SK-N-SH (cell line): ENCODE data around the gene ADCYAP1R1. TPM values are rescaled to one million over a fixed set of nuclear protein-coding genes. Genes with fewer than 3 reads are reported as not detected.

ENCODE experiments used
- CTCF ChIA-PET: fragments of 300-600, 350-600 bp; formaldehyde crosslinking; extraction: SDS; loops from one replicate; lab custom pipeline; 2021; lab: Yijun Ruan, JAX
- POLR2A ChIA-PET: fragments of 350-600 bp; sonication (Branson Sonifier 250); formaldehyde crosslinking; extraction: SDS; loops from one replicate; lab custom pipeline; 2020; ENCODE audit warnings: antibody characterized with exemption, inconsistent platforms; lab: Yijun Ruan, JAX
- DNase-seq: peaks from one replicate; pipeline ENCODE4 v3.0.0; 2012
- H2AFZ ChIP-seq: fragments of 200-600 bp; sonication (generic); 2 replicates; pipeline ENCODE4 v1.8.1; 2016; ENCODE audit warnings: antibody characterized with exemption, mild to moderate bottlenecking, low read depth
- H3F3A ChIP-seq: fragments of 200-600 bp; sonication (generic); replicated peaks from 2 replicates; pipeline ENCODE3; 2016; ENCODE audit warnings: antibody characterized with exemption, mild to moderate bottlenecking; ENCODE audit not compliant: insufficient read depth
- H3K27ac ChIP-seq, 2 experiments: fragments of 200-500 bp in 1 of 2; fragments of 200-600 bp in 1 of 2; sonication (Bioruptor generic) in 1 of 2; sonication (generic), shearing (Covaris generic) in 1 of 2; 2 replicates each; pipeline versions ENCODE4 v1.5.1 to v1.6.1; 2014 to 2016; ENCODE audit warnings: low read depth in 2 of 2, inconsistent platforms in 1 of 2, low read length in 1 of 2, mild to moderate bottlenecking in 1 of 2, mixed read lengths in 1 of 2
- H3K27me3 ChIP-seq: fragments of 200-600 bp; sonication (generic), shearing (Covaris generic); 2 replicates; pipeline ENCODE4 v1.6.1; 2016; ENCODE audit warnings: mixed run types; ENCODE audit not compliant: insufficient read depth
- H3K36me3 ChIP-seq, 2 experiments: fragments of 200-500 bp in 1 of 2; fragments of 200-600 bp in 1 of 2; sonication (Bioruptor generic) in 1 of 2; sonication (generic) in 1 of 2; replicated peaks in 1 of 2; 2 replicates each; pipeline versions ENCODE3 to v1.5.1; 2014 to 2016; ENCODE audit warnings: low read length in 1 of 2, mild to moderate bottlenecking in 1 of 2; ENCODE audit not compliant: insufficient read depth in 2 of 2, control insufficient read depth in 1 of 2
- H3K4me1 ChIP-seq, 2 experiments: fragments of 200-500 bp in 1 of 2; fragments of 200-600 bp in 1 of 2; sonication (Bioruptor generic) in 1 of 2; sonication (generic), shearing (Covaris generic) in 1 of 2; 2 replicates each; pipeline versions ENCODE4 v1.5.1 to v1.6.1; 2014 to 2016; ENCODE audit warnings: low read depth in 1 of 2, low read length in 1 of 2, mixed run types in 1 of 2; ENCODE audit not compliant: insufficient read depth in 2 of 2, control insufficient read depth in 1 of 2
- H3K4me2 ChIP-seq: fragments of 200-600 bp; sonication (generic), shearing (Covaris generic); 2 replicates; pipeline ENCODE4 v1.6.1; 2017; ENCODE audit warnings: mixed run types
- H3K4me3 ChIP-seq, 2 experiments: fragments of 200-500 bp in 1 of 2; fragments of 200-600 bp in 1 of 2; sonication (Bioruptor generic) in 1 of 2; sonication (generic), shearing (Covaris generic) in 1 of 2; 2 replicates each; pipeline versions ENCODE4 v1.5.1 to v1.8.1; 2014 to 2016; ENCODE audit warnings: low read depth in 2 of 2, inconsistent platforms in 1 of 2, low read length in 1 of 2, mild to moderate bottlenecking in 1 of 2, mixed read lengths in 1 of 2, moderate library complexity in 1 of 2
- H3K79me2 ChIP-seq: fragments of 200-600 bp; sonication (generic); 2 replicates; pipeline ENCODE4 v1.8.1; 2017; ENCODE audit warnings: mild to moderate bottlenecking; ENCODE audit not compliant: insufficient read depth
- H3K9ac ChIP-seq: fragments of 200-600 bp; sonication (generic); 2 replicates; pipeline ENCODE4 v1.6.1; 2017; ENCODE audit warnings: mixed run types
- H3K9me2 ChIP-seq: fragments of 200-600 bp; sonication (generic); 2 replicates; pipeline ENCODE4 v1.6.1; 2017; ENCODE audit warnings: mixed run types
- H3K9me3 ChIP-seq: fragments of 200-600 bp; sonication (generic); 2 replicates; pipeline ENCODE4 v1.6.1; 2017; ENCODE audit warnings: mixed run types, mild to moderate bottlenecking, moderate library complexity
- H4K20me1 ChIP-seq: fragments of 200-600 bp; sonication (generic); 2 replicates; pipeline ENCODE4 v1.6.1; 2017; ENCODE audit warnings: mild to moderate bottlenecking, mixed run types; ENCODE audit not compliant: insufficient read depth
- CHD2 ChIP-seq: fragments of 150-350 bp; IDR thresholded peaks from 2 replicates; pipeline ENCODE4 v1.6.1; 2018; ENCODE audit warnings: low read length; ENCODE audit not compliant: partially characterized antibody
- ELF1 ChIP-seq: IDR thresholded peaks from 2 replicates; pipeline ENCODE4 v1.4.0; 2012
- EZH2phosphoT487 ChIP-seq: fragments of 200-600 bp; sonication (generic); IDR thresholded peaks from 2 replicates; pipeline ENCODE4 v1.6.1; 2017; ENCODE audit warnings: low read depth, mixed run types, mild to moderate bottlenecking, antibody characterized with exemption, moderate library complexity, borderline replicate concordance
- FOXJ3 ChIP-seq: sonication (generic); formaldehyde crosslinking; IDR thresholded peaks from 2 replicates; pipeline ENCODE4 v1.5.1; 2020; ENCODE audit warnings: mild to moderate bottlenecking, missing genetic modification reagents
- JUND ChIP-seq: IDR thresholded peaks from 2 replicates; pipeline ENCODE4 v1.4.0; 2012
- MEF2A ChIP-seq: IDR thresholded peaks from 2 replicates; pipeline ENCODE4 v1.4.0; 2012; ENCODE audit warnings: low read depth, borderline replicate concordance
- MXI1 ChIP-seq: IDR thresholded peaks from 2 replicates; pipeline ENCODE4 v1.6.1; 2012; ENCODE audit warnings: mild to moderate bottlenecking, low read depth, low read length, improper control_type of control experiment
- NFIC ChIP-seq: IDR thresholded peaks from 2 replicates; pipeline ENCODE4 v1.4.0; 2012; ENCODE audit warnings: borderline replicate concordance
- POLR2AphosphoS5 ChIP-seq: IDR thresholded peaks from 2 replicates; pipeline ENCODE4 v1.6.1; 2012; ENCODE audit warnings: low read depth, low read length
- RAD21 ChIP-seq: IDR thresholded peaks from 2 replicates; pipeline ENCODE4 v1.6.1; 2012; ENCODE audit warnings: mild to moderate bottlenecking, low read length
- RXRA ChIP-seq: IDR thresholded peaks from 2 replicates; pipeline ENCODE4 v1.4.0; 2012; ENCODE audit warnings: low read depth, mild to moderate bottlenecking, borderline replicate concordance
- SMC3 ChIP-seq: IDR thresholded peaks from 2 replicates; pipeline ENCODE4 v1.6.1; 2012; ENCODE audit warnings: low read depth, low read length, improper control_type of control experiment
- TAF1 ChIP-seq: IDR thresholded peaks from 2 replicates; pipeline ENCODE4 v1.6.1; 2012; ENCODE audit warnings: low read depth, mild to moderate bottlenecking, low read length, moderate library complexity, borderline replicate concordance
- YY1 ChIP-seq: IDR thresholded peaks from 2 replicates; pipeline ENCODE4 v1.4.0; 2012; ENCODE audit warnings: low read depth, mild to moderate bottlenecking
- WGBS: methylation state at CpG from one replicate; pipeline ENCODE4 v1.1.6; 2017; ENCODE audit warnings: low lambda C conversion rate; 5-methylcytosine and 5-hydroxymethylcytosine counted together
- polyA plus RNA-seq, 3 experiments: library from polyadenylated mRNA; depleted of rRNA; stranded (reverse); fragments of >200 nt; gene quantifications; 2 replicates each; pipeline ENCODE4 v1.2.3, GENCODE V29; 2012
- TF ChIP-seq, protein P1 (sequence below): fragments of 150-350 bp; IDR thresholded peaks from 2 replicates; pipeline ENCODE4 v1.6.1; 2017; ENCODE audit warnings: antibody characterized with exemption, low read length, low read depth, borderline replicate concordance
- TF ChIP-seq, protein P2 (sequence below): fragments of 150-350 bp; IDR thresholded peaks from 2 replicates; pipeline ENCODE4 v1.6.1; 2016; ENCODE audit warnings: mild to moderate bottlenecking, low read depth, low read length
- TF ChIP-seq, protein P3 (sequence below): IDR thresholded peaks from 2 replicates; pipeline ENCODE4 v1.4.0; 2012; ENCODE audit warnings: low read depth, borderline replicate concordance
- TF ChIP-seq, protein P4 (sequence below): IDR thresholded peaks from 2 replicates; pipeline ENCODE4 v1.6.1; 2012; ENCODE audit warnings: mild to moderate bottlenecking, low read depth, low read length, moderate library complexity

Gene ADCYAP1R1
- polyA plus RNA-seq, 1 of the 3 experiments (the other 2 are of a cell fraction) = 0.08 TPM

DNA sequence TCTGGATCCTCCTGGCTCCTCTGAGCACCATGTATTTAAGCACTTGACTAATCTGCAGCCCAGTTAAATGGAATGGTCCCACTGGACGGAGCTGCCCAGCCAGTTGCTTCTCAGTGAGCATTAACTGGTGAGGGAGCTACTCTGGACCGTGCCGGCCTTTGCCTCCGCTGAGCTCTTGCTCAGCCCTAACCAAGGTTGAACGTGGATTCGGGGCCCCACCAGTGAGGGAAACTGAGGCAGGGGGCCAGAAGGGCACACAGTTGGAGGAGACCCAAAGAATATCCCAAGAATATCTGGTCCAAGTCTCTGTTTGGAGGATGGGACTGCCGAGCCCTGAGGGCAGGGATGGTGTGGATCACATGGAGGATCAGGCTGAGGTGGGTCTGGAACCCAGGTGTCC, 13.7 kb downstream of the ADCYAP1R1 start:
- no peaks in the 10 kb centered on the region for H4K20me1 ChIP-seq
- H3K79me2 ChIP-seq = no peaks in the 10 kb centered on the region
- WGBS = 68% methylated on average over 5 of the region's 7 CpGs
- TF ChIP-seq RAD21 (no peak), TAF1 (no peak), CHD2 (no peak), JUND (no peak), YY1 (no peak), ELF1 (no peak), POLR2AphosphoS5 (no peak)
- TF ChIP-seq, protein P1, sequence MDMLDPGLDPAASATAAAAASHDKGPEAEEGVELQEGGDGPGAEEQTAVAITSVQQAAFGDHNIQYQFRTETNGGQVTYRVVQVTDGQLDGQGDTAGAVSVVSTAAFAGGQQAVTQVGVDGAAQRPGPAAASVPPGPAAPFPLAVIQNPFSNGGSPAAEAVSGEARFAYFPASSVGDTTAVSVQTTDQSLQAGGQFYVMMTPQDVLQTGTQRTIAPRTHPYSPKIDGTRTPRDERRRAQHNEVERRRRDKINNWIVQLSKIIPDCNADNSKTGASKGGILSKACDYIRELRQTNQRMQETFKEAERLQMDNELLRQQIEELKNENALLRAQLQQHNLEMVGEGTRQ = no peak
- TF ChIP-seq, protein P2, sequence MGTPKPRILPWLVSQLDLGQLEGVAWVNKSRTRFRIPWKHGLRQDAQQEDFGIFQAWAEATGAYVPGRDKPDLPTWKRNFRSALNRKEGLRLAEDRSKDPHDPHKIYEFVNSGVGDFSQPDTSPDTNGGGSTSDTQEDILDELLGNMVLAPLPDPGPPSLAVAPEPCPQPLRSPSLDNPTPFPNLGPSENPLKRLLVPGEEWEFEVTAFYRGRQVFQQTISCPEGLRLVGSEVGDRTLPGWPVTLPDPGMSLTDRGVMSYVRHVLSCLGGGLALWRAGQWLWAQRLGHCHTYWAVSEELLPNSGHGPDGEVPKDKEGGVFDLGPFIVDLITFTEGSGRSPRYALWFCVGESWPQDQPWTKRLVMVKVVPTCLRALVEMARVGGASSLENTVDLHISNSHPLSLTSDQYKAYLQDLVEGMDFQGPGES = no peak
- no peak overlapping the region for H3K9ac ChIP-seq
- CTCF ChIA-PET = interaction anchor here (1.1 to 6.6 kb wide), 5 partner anchors 13 to 127 kb away, joined by 4 to 28 read pairs (median 8); partner anchors contain the start of gene ADCYAP1R1
- H3K4me1 ChIP-seq = peaks cover 0 to 8% of the 10 kb centered on the region in 2 experiments; a peak in 1 of 4 replicates
- H3K36me3 ChIP-seq = no peaks in the 10 kb centered on the region
- no peak overlapping the region for H3K27ac ChIP-seq
- H3K4me3 ChIP-seq = no peak overlapping the region
- H3K27me3 ChIP-seq = peaks cover 12% of the 10 kb centered on the region; the same call in 1 of the 2 replicates
- H3K9me3 ChIP-seq = no peaks in the 10 kb centered on the region
- H2AFZ ChIP-seq = no peak overlapping the region
- H3K9me2 ChIP-seq = no peaks in the 10 kb centered on the region
- POLR2A ChIA-PET = no interaction called here
- H3F3A ChIP-seq = no peaks in the 10 kb centered on the region
- DNase-seq = no peak
- no peak overlapping the region for H3K4me2 ChIP-seq

DNA sequence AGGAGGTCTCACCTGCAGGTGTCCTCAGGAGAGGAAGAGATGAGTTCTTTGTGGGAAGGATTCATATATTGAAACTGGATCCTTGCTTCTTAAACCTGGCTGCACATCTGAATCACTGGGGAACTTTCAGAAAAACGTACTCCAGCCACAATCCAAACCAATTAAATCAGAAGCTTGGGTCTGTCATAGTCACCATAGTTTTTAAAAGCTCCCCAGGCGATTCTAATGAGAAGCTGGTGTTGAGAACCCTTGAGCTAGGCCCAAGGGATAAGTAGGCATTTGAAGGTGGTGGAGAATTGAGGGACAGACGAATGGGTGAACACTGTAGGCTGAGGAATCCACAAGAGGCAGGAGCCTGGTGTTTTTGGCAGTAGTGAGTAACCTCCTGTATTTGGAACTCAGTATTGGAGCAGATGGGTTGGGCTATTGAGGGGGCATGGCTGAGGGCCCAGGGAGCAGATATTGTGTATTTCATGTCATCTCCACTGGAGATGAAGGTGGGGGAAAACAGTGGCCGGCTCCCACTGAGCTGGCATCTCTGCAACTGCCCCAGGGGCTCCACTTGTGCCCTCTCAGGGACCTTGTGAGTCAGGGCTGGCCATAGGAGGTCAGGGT, 14.5 kb downstream of the ADCYAP1R1 start:
- ChIA-PET POLR2A (no interaction called here), CTCF (interaction anchor here (0.7 to 6.6 kb wide), 7 partner anchors 10 to 89 kb away, joined by 3 to 28 read pairs (median 8); partner anchors contain the start of gene ADCYAP1R1)
- peaks cover 0 to under 1% of the 10 kb centered on the region in 2 experiments; a peak in 1 of 4 replicates for H3K4me1 ChIP-seq
- no peaks in the 10 kb centered on the region for H3K36me3 ChIP-seq
- no peaks in the 10 kb centered on the region for H4K20me1 ChIP-seq
- DNase-seq = no peak
- peaks cover 12% of the 10 kb centered on the region; the same call in 1 of the 2 replicates for H3K27me3 ChIP-seq
- 8% methylated on average over 4 of the region's 4 CpGs for WGBS
- no peaks in the 10 kb centered on the region for H3F3A ChIP-seq
- H3K4me2 ChIP-seq = no peak overlapping the region
- no peak overlapping the region for H3K4me3 ChIP-seq
- no peaks in the 10 kb centered on the region for H3K9me2 ChIP-seq
- no peaks in the 10 kb centered on the region for H3K79me2 ChIP-seq
- no peak overlapping the region for H3K27ac ChIP-seq
- H3K9me3 ChIP-seq = no peaks in the 10 kb centered on the region
- no peak overlapping the region for H3K9ac ChIP-seq
- H2AFZ ChIP-seq = no peak overlapping the region
- TF ChIP-seq MXI1 (no peak), FOXJ3 (CRISPR knock-in tag) (no peak), EZH2phosphoT487 (no peak), JUND (no peak), RXRA (no peak), POLR2AphosphoS5 (no peak), MEF2A (no peak), NFIC (no peak), SMC3 (no peak), ELF1 (no peak)
- TF ChIP-seq, protein P2 = no peak
- TF ChIP-seq, protein P3, sequence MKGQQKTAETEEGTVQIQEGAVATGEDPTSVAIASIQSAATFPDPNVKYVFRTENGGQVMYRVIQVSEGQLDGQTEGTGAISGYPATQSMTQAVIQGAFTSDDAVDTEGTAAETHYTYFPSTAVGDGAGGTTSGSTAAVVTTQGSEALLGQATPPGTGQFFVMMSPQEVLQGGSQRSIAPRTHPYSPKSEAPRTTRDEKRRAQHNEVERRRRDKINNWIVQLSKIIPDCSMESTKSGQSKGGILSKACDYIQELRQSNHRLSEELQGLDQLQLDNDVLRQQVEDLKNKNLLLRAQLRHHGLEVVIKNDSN = no peak
- TF ChIP-seq, protein P4, sequence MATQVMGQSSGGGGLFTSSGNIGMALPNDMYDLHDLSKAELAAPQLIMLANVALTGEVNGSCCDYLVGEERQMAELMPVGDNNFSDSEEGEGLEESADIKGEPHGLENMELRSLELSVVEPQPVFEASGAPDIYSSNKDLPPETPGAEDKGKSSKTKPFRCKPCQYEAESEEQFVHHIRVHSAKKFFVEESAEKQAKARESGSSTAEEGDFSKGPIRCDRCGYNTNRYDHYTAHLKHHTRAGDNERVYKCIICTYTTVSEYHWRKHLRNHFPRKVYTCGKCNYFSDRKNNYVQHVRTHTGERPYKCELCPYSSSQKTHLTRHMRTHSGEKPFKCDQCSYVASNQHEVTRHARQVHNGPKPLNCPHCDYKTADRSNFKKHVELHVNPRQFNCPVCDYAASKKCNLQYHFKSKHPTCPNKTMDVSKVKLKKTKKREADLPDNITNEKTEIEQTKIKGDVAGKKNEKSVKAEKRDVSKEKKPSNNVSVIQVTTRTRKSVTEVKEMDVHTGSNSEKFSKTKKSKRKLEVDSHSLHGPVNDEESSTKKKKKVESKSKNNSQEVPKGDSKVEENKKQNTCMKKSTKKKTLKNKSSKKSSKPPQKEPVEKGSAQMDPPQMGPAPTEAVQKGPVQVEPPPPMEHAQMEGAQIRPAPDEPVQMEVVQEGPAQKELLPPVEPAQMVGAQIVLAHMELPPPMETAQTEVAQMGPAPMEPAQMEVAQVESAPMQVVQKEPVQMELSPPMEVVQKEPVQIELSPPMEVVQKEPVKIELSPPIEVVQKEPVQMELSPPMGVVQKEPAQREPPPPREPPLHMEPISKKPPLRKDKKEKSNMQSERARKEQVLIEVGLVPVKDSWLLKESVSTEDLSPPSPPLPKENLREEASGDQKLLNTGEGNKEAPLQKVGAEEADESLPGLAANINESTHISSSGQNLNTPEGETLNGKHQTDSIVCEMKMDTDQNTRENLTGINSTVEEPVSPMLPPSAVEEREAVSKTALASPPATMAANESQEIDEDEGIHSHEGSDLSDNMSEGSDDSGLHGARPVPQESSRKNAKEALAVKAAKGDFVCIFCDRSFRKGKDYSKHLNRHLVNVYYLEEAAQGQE = no peak
